DND-41 (cell line): ENCODE results near the gene TSHZ2.

Experiments used
- ATAC-seq: fragments of 200-7000 bp; cut with Tn5 transposase; 3 replicates; pipeline ENCODE4 v1.9.1; 2021; ENCODE audit warnings: low read depth; ENCODE audit not compliant: insufficient read depth
- DNase-seq: peaks from one replicate; pipeline ENCODE4 v3.0.0-alpha.2; 2020
- H2AFZ ChIP-seq: 2 replicates; pipeline ENCODE4 v1.6.0; 2012; ENCODE audit warnings: low read depth, low read length
- H3K27ac ChIP-seq: 2 replicates; pipeline ENCODE4 v1.5.1; 2012; ENCODE audit warnings: low read length, inconsistent platforms
- H3K27me3 ChIP-seq: fragments of 200-600 bp; sonication (generic); 2 replicates; pipeline ENCODE4 v1.6.0; 2012; ENCODE audit warnings: low read length, mild to moderate bottlenecking, inconsistent platforms; ENCODE audit not compliant: insufficient read depth, poor library complexity
- H3K36me3 ChIP-seq: 2 replicates; pipeline ENCODE4 v1.5.1; 2012; ENCODE audit warnings: low read length, inconsistent platforms; ENCODE audit not compliant: insufficient read depth
- H3K4me1 ChIP-seq: 2 replicates; pipeline ENCODE4 v1.5.1; 2012; ENCODE audit warnings: mild to moderate bottlenecking, low read length; ENCODE audit not compliant: insufficient read depth
- H3K4me2 ChIP-seq: 2 replicates; pipeline ENCODE4 v1.6.0; 2012; ENCODE audit warnings: mild to moderate bottlenecking, moderate library complexity, low read length, inconsistent platforms; ENCODE audit not compliant: insufficient read depth
- H3K4me3 ChIP-seq, 2 experiments: fragments of 200-600 bp in 1 of 2; shearing (Covaris generic) in 1 of 2; 2 replicates each; pipeline ENCODE4 v1.5.1; 2012 to 2016; ENCODE audit warnings: inconsistent platforms in 2 of 2, low read length in 2 of 2, mild to moderate bottlenecking in 2 of 2, low read depth in 1 of 2, moderate library complexity in 1 of 2
- H3K79me2 ChIP-seq: 2 replicates; pipeline ENCODE4 v1.6.0; 2012; ENCODE audit warnings: low read length, inconsistent platforms; ENCODE audit not compliant: insufficient read depth
- H3K9ac ChIP-seq: 2 replicates; pipeline ENCODE4 v1.6.0; 2012; ENCODE audit warnings: low read depth, mild to moderate bottlenecking, inconsistent platforms, low read length, moderate library complexity
- H3K9me3 ChIP-seq: 2 replicates; pipeline ENCODE4 v1.5.1; 2012; ENCODE audit warnings: low read length, moderate library complexity, mild to moderate bottlenecking, inconsistent platforms; ENCODE audit not compliant: insufficient read depth, severe bottlenecking
- H4K20me1 ChIP-seq: 2 replicates; pipeline ENCODE4 v1.6.0; 2012; ENCODE audit warnings: low read length; ENCODE audit not compliant: insufficient read depth
- EZH2 ChIP-seq: IDR thresholded peaks from 3 replicates; pipeline ENCODE4 v1.6.1; 2012; ENCODE audit warnings: borderline replicate concordance, low read depth, mild to moderate bottlenecking, moderate library complexity, low read length, inconsistent platforms; ENCODE audit not compliant: severe bottlenecking
- TF ChIP-seq, protein P1 (sequence below): IDR thresholded peaks from 2 replicates; pipeline ENCODE4 v1.5.1; 2012; ENCODE audit warnings: borderline replicate concordance, low read length, moderate library complexity, mild to moderate bottlenecking; ENCODE audit not compliant: poor library complexity, severe bottlenecking; ENCODE audit errors: extremely low read depth

TSHZ2 gene

DNA sequence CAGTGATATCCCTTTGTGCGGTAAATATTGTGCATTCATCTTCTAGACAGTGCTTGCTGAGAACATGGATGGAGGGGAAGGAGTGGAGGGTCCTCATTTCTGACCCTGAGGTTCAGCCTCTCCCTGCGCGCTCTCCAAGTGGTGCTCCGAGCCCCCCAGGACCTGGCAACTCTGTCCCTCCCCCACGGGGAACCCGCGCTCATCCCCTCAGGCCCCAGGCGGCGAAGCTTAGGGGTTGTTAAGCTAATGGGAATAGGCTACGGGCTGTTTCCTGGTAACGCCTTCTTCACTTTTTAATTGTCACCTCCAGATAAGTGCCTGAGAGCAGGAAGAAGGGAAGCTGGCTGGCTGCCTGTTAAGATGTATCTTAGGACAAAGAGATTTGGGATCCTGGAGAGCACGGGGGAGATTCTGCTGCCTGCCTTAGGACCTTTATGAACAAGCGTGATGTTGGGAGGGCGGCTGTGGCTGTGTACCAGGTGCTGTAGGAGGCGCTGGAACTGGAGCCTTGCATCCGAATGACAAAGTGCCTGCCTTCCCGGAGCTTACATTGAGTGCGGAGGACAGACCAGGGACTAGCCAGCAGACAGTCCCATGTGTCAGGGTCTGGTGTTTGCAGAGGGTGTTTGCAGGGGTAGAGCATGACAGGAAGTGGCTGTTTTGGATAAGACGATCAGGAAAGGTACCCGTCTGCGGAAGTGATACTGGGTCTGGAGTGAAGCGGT, 11.7 kb downstream of the TSHZ2 start:
- Histone ChIP-seq H3K27ac (no peak overlapping the region), H3K9me3 (no peaks in the 10 kb centered on the region), H3K4me2 (no peak overlapping the region), H2AFZ (no peak overlapping the region), H3K79me2 (no peaks in the 10 kb centered on the region), H3K27me3 (peaks cover 5% of the 10 kb centered on the region), H3K36me3 (no peaks in the 10 kb centered on the region), H3K9ac (no peak overlapping the region), H3K4me3 (no peak overlapping the region), H4K20me1 (0 out of 2 replicates have a peak, but pooled peaks cover 4% of the 10 kb centered on the region), H3K4me1 (no peaks in the 10 kb centered on the region)
- ATAC-seq (no peak), DNase-seq (no peak)
- TF ChIP-seq, protein P1, sequence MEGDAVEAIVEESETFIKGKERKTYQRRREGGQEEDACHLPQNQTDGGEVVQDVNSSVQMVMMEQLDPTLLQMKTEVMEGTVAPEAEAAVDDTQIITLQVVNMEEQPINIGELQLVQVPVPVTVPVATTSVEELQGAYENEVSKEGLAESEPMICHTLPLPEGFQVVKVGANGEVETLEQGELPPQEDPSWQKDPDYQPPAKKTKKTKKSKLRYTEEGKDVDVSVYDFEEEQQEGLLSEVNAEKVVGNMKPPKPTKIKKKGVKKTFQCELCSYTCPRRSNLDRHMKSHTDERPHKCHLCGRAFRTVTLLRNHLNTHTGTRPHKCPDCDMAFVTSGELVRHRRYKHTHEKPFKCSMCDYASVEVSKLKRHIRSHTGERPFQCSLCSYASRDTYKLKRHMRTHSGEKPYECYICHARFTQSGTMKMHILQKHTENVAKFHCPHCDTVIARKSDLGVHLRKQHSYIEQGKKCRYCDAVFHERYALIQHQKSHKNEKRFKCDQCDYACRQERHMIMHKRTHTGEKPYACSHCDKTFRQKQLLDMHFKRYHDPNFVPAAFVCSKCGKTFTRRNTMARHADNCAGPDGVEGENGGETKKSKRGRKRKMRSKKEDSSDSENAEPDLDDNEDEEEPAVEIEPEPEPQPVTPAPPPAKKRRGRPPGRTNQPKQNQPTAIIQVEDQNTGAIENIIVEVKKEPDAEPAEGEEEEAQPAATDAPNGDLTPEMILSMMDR, result no peak
- no peak for TF ChIP-seq EZH2

DNA sequence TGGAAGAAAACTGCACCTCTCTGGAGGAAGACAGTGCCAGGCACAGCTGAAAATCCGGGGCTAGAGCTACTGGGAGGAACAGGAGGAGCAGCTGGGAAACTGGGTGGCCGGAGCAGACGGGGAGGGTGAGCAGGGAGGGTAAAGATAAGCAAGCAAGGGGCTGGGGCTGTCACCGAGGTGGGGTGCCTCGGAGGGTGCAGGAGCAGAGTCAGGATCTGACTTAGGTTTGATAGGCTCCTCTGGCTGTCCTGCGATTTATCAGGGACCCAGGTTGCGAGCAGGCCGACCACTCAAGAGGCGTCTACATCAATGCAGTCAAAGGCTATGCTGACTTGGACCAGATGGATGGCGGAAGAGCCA, 12.3 kb downstream of the TSHZ2 start:
- H3K4me2 ChIP-seq, result no peak overlapping the region
- no peak for TF ChIP-seq EZH2
- TF ChIP-seq, protein P1, result no peak
- H3K27ac ChIP-seq, result no peak overlapping the region
- no peaks in the 10 kb centered on the region for H3K79me2 ChIP-seq
- H3K9me3 ChIP-seq, result no peaks in the 10 kb centered on the region
- no peak overlapping the region for H2AFZ ChIP-seq
- H3K36me3 ChIP-seq, result no peaks in the 10 kb centered on the region
- DNase-seq, result no peak
- H3K4me3 ChIP-seq, result no peak overlapping the region
- H4K20me1 ChIP-seq, result 0 out of 2 replicates have a peak, but pooled peaks cover 4% of the 10 kb centered on the region
- H3K27me3 ChIP-seq, result peaks cover 5% of the 10 kb centered on the region
- H3K4me1 ChIP-seq, result no peaks in the 10 kb centered on the region
- H3K9ac ChIP-seq, result no peak overlapping the region
- ATAC-seq, result no peak

DNA sequence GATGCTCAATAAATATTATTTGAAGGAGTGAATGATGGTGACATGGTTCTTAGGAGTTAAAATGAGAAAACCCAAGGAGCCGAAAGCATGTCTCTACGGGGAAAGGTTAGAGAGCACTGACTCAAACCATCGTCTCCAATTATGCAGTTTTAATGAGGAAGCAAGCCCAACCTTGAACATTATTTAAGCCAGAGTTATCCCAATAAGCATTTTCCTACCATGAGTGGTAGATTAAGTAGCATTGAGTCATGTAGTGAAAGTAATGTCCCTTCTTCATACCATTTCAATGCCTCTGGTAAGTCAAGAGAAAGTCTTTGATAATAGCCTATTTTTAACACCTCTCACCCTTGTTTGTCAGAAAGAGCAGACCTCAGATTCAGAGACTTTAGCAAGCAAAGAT, 13.5 kb downstream of the TSHZ2 start:
- Histone ChIP-seq H2AFZ (no peak overlapping the region), H3K9me3 (no peaks in the 10 kb centered on the region), H3K4me3 (no peak overlapping the region), H3K9ac (no peak overlapping the region), H3K4me2 (no peak overlapping the region), H3K36me3 (no peaks in the 10 kb centered on the region), H3K27ac (no peak overlapping the region), H3K4me1 (no peaks in the 10 kb centered on the region), H4K20me1 (0 out of 2 replicates have a peak, but pooled peaks cover 4% of the 10 kb centered on the region), H3K27me3 (peaks cover 5% of the 10 kb centered on the region), H3K79me2 (no peaks in the 10 kb centered on the region)
- no peak for DNase-seq
- TF ChIP-seq, protein P1, result no peak
- TF ChIP-seq EZH2, result no peak
- no peak for ATAC-seq
